Mammary epithelial cell (primary cell): ENCODE data around the gene SAMD4B.

Experiments
- CTCF ChIP-seq, 2 donors: IDR thresholded peaks in 1 of 2; conservative IDR thresholded peaks in 1 of 2; 2 replicates each; pipeline ENCODE4 v1.5.1; 2011 to 2012; ENCODE audit warnings: inconsistent platforms in 2 of 2, low read length in 2 of 2, mild to moderate bottlenecking in 2 of 2, control low read depth in 1 of 2, low read depth in 1 of 2; ENCODE audit not compliant: insufficient read depth in 1 of 2; ENCODE audit errors: extremely low read depth in 1 of 2
- EZH2 ChIP-seq: IDR thresholded peaks from 2 replicates; pipeline ENCODE4 v1.6.1; 2012; ENCODE audit warnings: low read length, inconsistent platforms, borderline replicate concordance

GRCh38 chr19:39411832-39412099 lies 69.5 kb downstream of the SAMD4B start:
- TF ChIP-seq CTCF (conservative IDR thresholded peaks at IDR 0.05 in 1 of 2, IDR thresholded peaks at IDR 0.05 in 1 of 2; ENCODE audit: extremely low read depth in 1 of 2, insufficient read depth in 1 of 2, low read depth in 1 of 2, low read length in 2 of 2), result peak; percentile 88 to 90
- no peak for TF ChIP-seq EZH2
